ENCODE measurements around the gene RAET1L. TPM values are rescaled to one million over a fixed set of nuclear protein-coding genes. Genes with fewer than 3 reads are reported as not detected.

Gene RAET1L
- total RNA-seq, 1 experiment from 2014 or later: not detected

- no peak overlapping the region for H3K27ac ChIP-seq (ENCODE audit: low read depth, low read length, poor library complexity, severe bottlenecking)
- H3K4me3 ChIP-seq (ENCODE audit: low read depth, low read length, poor library complexity, severe bottlenecking): no peak overlapping the region
- TF ChIP-seq EZH2 (IDR thresholded peaks at IDR 0.05; ENCODE audit: borderline replicate concordance, low read depth, low read length, poor library complexity, severe bottlenecking) (no peak), CTCF (conservative IDR thresholded peaks at IDR 0.05; ENCODE audit: low read depth, low read length) (no peak)
- peaks cover 14% of the 10 kb centered on the region for H3K4me1 ChIP-seq (ENCODE audit: insufficient read depth, low read length, poor library complexity, severe bottlenecking)
- peaks cover 98% of the 10 kb centered on the region for H3K27me3 ChIP-seq (replicated peaks; ENCODE audit: insufficient read depth, low read depth, low read length, poor library complexity)
- DNase-seq (ENCODE audit: low spot score): no peak
- H3K9me3 ChIP-seq (ENCODE audit: low read depth, low read length, poor library complexity, severe bottlenecking): peaks cover 11% of the 10 kb centered on the region
- no TSS peak for BruUV-seq (replicated peaks)
- CTCF ChIA-PET: interaction anchor here (0.9 kb wide), 1 partner anchor 142 kb away, joined by 4 read pairs; no protein-coding TSS in a partner anchor
- H3K36me3 ChIP-seq (ENCODE audit: insufficient read depth, low read length, poor library complexity, severe bottlenecking): no peaks in the 10 kb centered on the region
- intact Hi-C loops (cut with micrococcal nuclease; ENCODE audit: unreplicated experiment): no loop called here
- POLR2A ChIA-PET (ENCODE audit: low non-redundant PET): no interaction called here
Measured at GRCh38 chr6:149988550-149989346, 36.6 kb downstream of the RAET1L start.

GRCh38 chr6:149987602-149988107, 37.7 kb downstream of the RAET1L start:
- intact Hi-C loops (cut with micrococcal nuclease; ENCODE audit: unreplicated experiment): no loop called here
- DNase-seq (ENCODE audit: low spot score): no peak
- TF ChIP-seq CTCF (conservative IDR thresholded peaks at IDR 0.05; ENCODE audit: low read depth, low read length): no peak
- TF ChIP-seq EZH2 (IDR thresholded peaks at IDR 0.05; ENCODE audit: borderline replicate concordance, low read depth, low read length, poor library complexity, severe bottlenecking): no peak
- BruUV-seq (replicated peaks): no TSS peak
- H3K27ac ChIP-seq (ENCODE audit: low read depth, low read length, poor library complexity, severe bottlenecking): no peak overlapping the region
- no peaks in the 10 kb centered on the region for H3K36me3 ChIP-seq (ENCODE audit: insufficient read depth, low read length, poor library complexity, severe bottlenecking)
- CTCF ChIA-PET: no interaction called here
- H3K4me1 ChIP-seq (ENCODE audit: insufficient read depth, low read length, poor library complexity, severe bottlenecking): peaks cover 14% of the 10 kb centered on the region
- no peak overlapping the region for H3K4me3 ChIP-seq (ENCODE audit: low read depth, low read length, poor library complexity, severe bottlenecking)
- POLR2A ChIA-PET (ENCODE audit: low non-redundant PET): no interaction called here
- H3K9me3 ChIP-seq (ENCODE audit: low read depth, low read length, poor library complexity, severe bottlenecking): peaks cover 11% of the 10 kb centered on the region
- peaks cover 98% of the 10 kb centered on the region for H3K27me3 ChIP-seq (replicated peaks; ENCODE audit: insufficient read depth, low read depth, low read length, poor library complexity)

- POLR2A ChIA-PET (ENCODE audit: low non-redundant PET): no interaction called here
- BruUV-seq (replicated peaks): no TSS peak
- TF ChIP-seq CTCF (conservative IDR thresholded peaks at IDR 0.05; ENCODE audit: low read depth, low read length) (no peak), EZH2 (IDR thresholded peaks at IDR 0.05; ENCODE audit: borderline replicate concordance, low read depth, low read length, poor library complexity, severe bottlenecking) (no peak)
- H3K4me3 ChIP-seq (ENCODE audit: low read depth, low read length, poor library complexity, severe bottlenecking): no peak overlapping the region
- peaks cover 11% of the 10 kb centered on the region for H3K9me3 ChIP-seq (ENCODE audit: low read depth, low read length, poor library complexity, severe bottlenecking)
- intact Hi-C loops (cut with micrococcal nuclease; ENCODE audit: unreplicated experiment): no loop called here
- peaks cover 95% of the 10 kb centered on the region for H3K27me3 ChIP-seq (replicated peaks; ENCODE audit: insufficient read depth, low read depth, low read length, poor library complexity)
- CTCF ChIA-PET: no interaction called here
- no peak for DNase-seq (ENCODE audit: low spot score)
- peaks cover 8% of the 10 kb centered on the region for H3K4me1 ChIP-seq (ENCODE audit: insufficient read depth, low read length, poor library complexity, severe bottlenecking)
- no peak overlapping the region for H3K27ac ChIP-seq (ENCODE audit: low read depth, low read length, poor library complexity, severe bottlenecking)
- no peaks in the 10 kb centered on the region for H3K36me3 ChIP-seq (ENCODE audit: insufficient read depth, low read length, poor library complexity, severe bottlenecking)
Measured at GRCh38 chr6:149985481-149985937, 39.8 kb downstream of the RAET1L start.

Measured in A673 (cell line).